ENCODE data around the gene OTULIN. TPM values are rescaled to one million over a fixed set of nuclear protein-coding genes. Genes with fewer than 3 reads are reported as not detected.

The OTULIN gene
- total and polyA plus RNA-seq, 2 of the 13 experiments (the other 11 are each of a cell fraction or from before 2014, with no cell fraction given) = 7.0 to 34.8 TPM

GRCh38 chr5:14664270-14665100 lies at the start of gene OTULIN (continued):
- TF ChIP-seq ZNF407 (CRISPR knock-in tag; IDR thresholded peaks at IDR 0.05; ENCODE audit: not compliant biosample characterization) (no peak), EP300 (IDR thresholded peaks at IDR 0.05; ENCODE audit: low read depth in 2 of 2, low read length in 2 of 2) (no peak), EP300 (CRISPR knock-in tag; IDR thresholded peaks at IDR 0.05; ENCODE audit: borderline replicate concordance) (no peak; the same call in 1 of the 2 replicates), ZNF790 (CRISPR knock-in tag; IDR thresholded peaks at IDR 0.05; ENCODE audit: borderline replicate concordance) (peak; percentile 64; the same call in 1 of the 2 replicates), SRF (IDR thresholded peaks at IDR 0.05; ENCODE audit: low read depth, low read length) (no peak), MATR3 (CRISPR knock-in tag; IDR thresholded peaks at IDR 0.05) (no peak), PCBP1 (IDR thresholded peaks at IDR 0.05; ENCODE audit: borderline replicate concordance, low read depth, low read length) (no peak), IKZF4 (CRISPR knock-in tag; IDR thresholded peaks at IDR 0.05; ENCODE audit: borderline replicate concordance, low read depth, not compliant biosample characterization) (peak; percentile 89), NAIF1 (CRISPR knock-in tag; IDR thresholded peaks at IDR 0.05; ENCODE audit: borderline replicate concordance) (peak; percentile 94), ZMYM3 (CRISPR knock-in tag; IDR thresholded peaks at IDR 0.05) (peak; percentile 50), ZFY (CRISPR knock-in tag; IDR thresholded peaks at IDR 0.05) (peak; percentile 94), BCL6 (CRISPR knock-in tag; IDR thresholded peaks at IDR 0.05) (peak; percentile 69; the same call in 1 of the 2 replicates), ZMYM4 (CRISPR knock-in tag; IDR thresholded peaks at IDR 0.05) (peak; percentile 86), ZBTB43 (CRISPR knock-in tag; conservative IDR thresholded peaks at IDR 0.05) (peak; percentile 81; the same call in 1 of the 2 replicates)

Data from HepG2 (cell line).